A549 (cell line): Measurements from ENCODE around the gene KREMEN1. TPM values are rescaled to one million over a fixed set of nuclear protein-coding genes. Genes with fewer than 3 reads are reported as not detected.

ENCODE experiments used
- ATAC-seq, 2 experiments: fragments of 200-7000 bp in 1 of 2; fragments of >200 bp in 1 of 2; cut with Nextera tagmentation in 1 of 2; cut with Tn5 transposase in 1 of 2; 3 replicates each; pipeline versions ENCODE4 v1.8.0 to v1.9.1; 2018 to 2020; ENCODE audit warnings: mild to moderate bottlenecking in 1 of 2, moderate library complexity in 1 of 2
- CTCF ChIA-PET: fragments of 300-600 bp; sonication (Branson Sonifier 250); formaldehyde crosslinking; extraction: SDS; loops from one replicate; lab custom pipeline; 2021; ENCODE audit warnings: antibody characterized with exemption, inconsistent platforms; lab: Yijun Ruan, JAX
- POLR2A ChIA-PET: fragments of 350-600 bp; formaldehyde crosslinking; extraction: SDS; loops from one replicate; lab custom pipeline; 2021; ENCODE audit warnings: antibody characterized with exemption, inconsistent platforms; lab: Yijun Ruan, JAX
- DNase-seq, 2 experiments: peaks; one replicate each; pipeline versions ENCODE4 v3.0.0 to v3.0.0-alpha.2; 2011 to 2016; ENCODE audit warnings: low read depth in 1 of 2, low spot score in 1 of 2
- FAIRE-seq: peaks from 2 replicates; lab custom pipeline; 2011; peaks lifted over from hg19 to GRCh38; lab: Jason Lieb, UNC
- H3K27ac ChIP-seq, 2 experiments: fragments of >200 bp; sonication (Bioruptor Twin); formaldehyde crosslinking; 3 replicates each; pipeline ENCODE4 v1.5.1; 2016 to 2017
- H3K4me1 ChIP-seq: fragments of >200 bp; sonication (Bioruptor Twin); formaldehyde crosslinking; 3 replicates; pipeline ENCODE4 v1.6.1; 2016
- H3K4me2 ChIP-seq: fragments of >200 bp; sonication (Bioruptor Twin); formaldehyde crosslinking; 3 replicates; pipeline ENCODE4 v1.6.1; 2016
- H3K4me3 ChIP-seq: fragments of >200 bp; sonication (Bioruptor Twin); formaldehyde crosslinking; 3 replicates; pipeline ENCODE4 v1.5.1; 2016
- H3K9me3 ChIP-seq: fragments of >200 bp; sonication (Bioruptor Twin); formaldehyde crosslinking; 3 replicates; pipeline ENCODE4 v1.6.1; 2016
- ATOH8 ChIP-seq: fragments of 250-450 bp; sonication (Bioruptor Pico); IDR thresholded peaks from 2 replicates; pipeline ENCODE4 v1.5.0; 2020; ENCODE audit warnings: low read depth, mild to moderate bottlenecking, moderate library complexity
- BCL3 ChIP-seq: fragments of >200 bp; sonication (Bioruptor Twin); formaldehyde crosslinking; IDR thresholded peaks from 3 replicates; pipeline ENCODE4 v1.6.1; 2016
- CBX2 ChIP-seq: fragments of 200-600 bp; sonication (generic); IDR thresholded peaks from 2 replicates; pipeline ENCODE4 v1.6.1; 2016; ENCODE audit warnings: low read depth, mild to moderate bottlenecking, borderline replicate concordance
- EHMT2 ChIP-seq: fragments of 200-600 bp; sonication (generic); IDR thresholded peaks from 2 replicates; pipeline ENCODE4 v1.6.1; 2016; ENCODE audit warnings: antibody characterized with exemption, low read depth, mild to moderate bottlenecking, moderate library complexity
- HMGXB4 ChIP-seq: fragments of 250-450 bp; sonication (Bioruptor Pico); IDR thresholded peaks from 2 replicates; pipeline ENCODE4 v1.5.0; 2021; ENCODE audit warnings: mild to moderate bottlenecking, moderate library complexity, borderline replicate concordance
- HOXB13 ChIP-seq: fragments of 250-450 bp; sonication (Bioruptor Pico); IDR thresholded peaks from 2 replicates; pipeline ENCODE4 v1.5.0; 2020; ENCODE audit warnings: low read depth, mild to moderate bottlenecking, moderate library complexity
- KDM1A ChIP-seq: fragments of 200-600 bp; sonication (generic); IDR thresholded peaks from 2 replicates; pipeline ENCODE4 v1.6.1; 2016; ENCODE audit warnings: low read depth, mild to moderate bottlenecking
- KDM5A ChIP-seq: fragments of 200-600 bp; sonication (generic); IDR thresholded peaks from 2 replicates; pipeline ENCODE4 v1.6.1; 2016; ENCODE audit warnings: antibody characterized with exemption, mild to moderate bottlenecking
- MAFK ChIP-seq: fragments of 450-650 bp; IDR thresholded peaks from 2 replicates; pipeline ENCODE4 v1.6.1; 2014; ENCODE audit not compliant: partially characterized antibody
- MYC ChIP-seq: IDR thresholded peaks from 2 replicates; pipeline ENCODE4 v1.6.1; 2012; ENCODE audit warnings: mild to moderate bottlenecking, inconsistent platforms, low read length, improper control_type of control experiment, borderline replicate concordance
- PBX3 ChIP-seq: IDR thresholded peaks from 2 replicates; pipeline ENCODE4 v1.6.1; 2012
- RARB ChIP-seq: fragments of 250-450 bp; sonication (Bioruptor Pico); IDR thresholded peaks from 2 replicates; pipeline ENCODE4 v1.8.0; 2021; ENCODE audit warnings: mild to moderate bottlenecking, moderate library complexity
- RCOR1 ChIP-seq: fragments of 150-350 bp; IDR thresholded peaks from 2 replicates; pipeline ENCODE4 v1.6.1; 2014; ENCODE audit warnings: antibody characterized with exemption, low read length, low read depth
- RNF2 ChIP-seq: fragments of 200-600 bp; sonication (generic); IDR thresholded peaks from 2 replicates; pipeline ENCODE4 v1.6.1; 2016; ENCODE audit warnings: low read depth, mild to moderate bottlenecking, antibody characterized with exemption, moderate library complexity, borderline replicate concordance
- SMC3 ChIP-seq: fragments of >200 bp; sonication (Bioruptor Twin); formaldehyde crosslinking; IDR thresholded peaks from 3 replicates; pipeline ENCODE4 v1.6.1; 2018; ENCODE audit warnings: inconsistent platforms
- TFCP2L1 ChIP-seq: fragments of 250-450 bp; sonication (Bioruptor Pico); IDR thresholded peaks from 2 replicates; pipeline ENCODE4 v1.5.0; 2021; ENCODE audit warnings: mild to moderate bottlenecking
- WGBS: methylation state at CpG from one replicate; pipeline ENCODE4 v1.1.6; 2017; ENCODE audit errors: missing lambda C conversion rate; 5-methylcytosine and 5-hydroxymethylcytosine counted together
- polyA plus RNA-seq, 4 experiments: library from polyadenylated mRNA; depleted of rRNA in 3 of 4; stranded (reverse); fragments of >200 nt; fragmentation: RNase III in 1 of 4; extraction: RNeasy Plus Mini Kit Qiagen cat#74134 plus additional on column Dnase treatment in 1 of 4; gene quantifications; 2 replicates in 3 of 4; 3 replicates in 1 of 4; pipeline ENCODE4 v1.2.3, GENCODE V29; 2011 to 2017

KREMEN1 gene
- polyA plus RNA-seq, 2 of the 4 experiments (the other 2 are of a cell fraction), result 1.7 to 2.5 TPM

- TF ChIP-seq MYC, result no peak
- TF ChIP-seq CBX2, result no peak
Observed at GRCh38 chr22:29088809-29089208, 16.0 kb downstream of the KREMEN1 start (continued).

GRCh38 chr22:29089507-29089906 is 16.7 kb downstream of the KREMEN1 start:
- no peak overlapping the region for H3K27ac ChIP-seq
- ATAC-seq, result no peak
- ChIA-PET POLR2A (no interaction called here), CTCF (interaction anchor here (0.7 to 1.1 kb wide), 3 partner anchors 9 to 198 kb away, joined by 3 read pairs; no protein-coding TSS in a partner anchor)
- H3K4me1 ChIP-seq, result no peaks in the 10 kb centered on the region
- TF ChIP-seq HMGXB4 (CRISPR knock-in tag) (no peak), KDM5A (no peak), EHMT2 (no peak), RNF2 (no peak), KDM1A (no peak), BCL3 (no peak), MAFK (no peak), RARB (CRISPR knock-in tag) (no peak), PBX3 (no peak), ATOH8 (no peak), HOXB13 (CRISPR knock-in tag) (no peak), TFCP2L1 (no peak), RCOR1 (no peak), SMC3 (no peak)
- no peak overlapping the region for H3K4me2 ChIP-seq
- DNase-seq, result no peak
- WGBS, result 60% methylated on average over 3 of the region's 3 CpGs
- no peak for FAIRE-seq
- no peak overlapping the region for H3K4me3 ChIP-seq
- no peaks in the 10 kb centered on the region for H3K9me3 ChIP-seq

- H3K4me2 ChIP-seq, result no peak overlapping the region
- no peak overlapping the region for H3K27ac ChIP-seq
- ATAC-seq, result no peak
- no peak for TF ChIP-seq HMGXB4 (CRISPR knock-in tag)
- H3K9me3 ChIP-seq, result no peaks in the 10 kb centered on the region
- 69% methylated on average over 3 of the region's 3 CpGs for WGBS
- DNase-seq, result no peak
- no peak overlapping the region for H3K4me3 ChIP-seq
- ChIA-PET POLR2A (no interaction called here), CTCF (interaction anchor here (0.7 kb wide), 2 partner anchors 64 to 199 kb away, joined by 3 read pairs; no protein-coding TSS in a partner anchor)
- H3K4me1 ChIP-seq, result no peaks in the 10 kb centered on the region
- FAIRE-seq, result no peak
Observed at GRCh38 chr22:29090039-29090438, 17.2 kb downstream of the KREMEN1 start.
